ENCODE measurements around the gene ITGA3.

ITGA3 gene

DNA sequence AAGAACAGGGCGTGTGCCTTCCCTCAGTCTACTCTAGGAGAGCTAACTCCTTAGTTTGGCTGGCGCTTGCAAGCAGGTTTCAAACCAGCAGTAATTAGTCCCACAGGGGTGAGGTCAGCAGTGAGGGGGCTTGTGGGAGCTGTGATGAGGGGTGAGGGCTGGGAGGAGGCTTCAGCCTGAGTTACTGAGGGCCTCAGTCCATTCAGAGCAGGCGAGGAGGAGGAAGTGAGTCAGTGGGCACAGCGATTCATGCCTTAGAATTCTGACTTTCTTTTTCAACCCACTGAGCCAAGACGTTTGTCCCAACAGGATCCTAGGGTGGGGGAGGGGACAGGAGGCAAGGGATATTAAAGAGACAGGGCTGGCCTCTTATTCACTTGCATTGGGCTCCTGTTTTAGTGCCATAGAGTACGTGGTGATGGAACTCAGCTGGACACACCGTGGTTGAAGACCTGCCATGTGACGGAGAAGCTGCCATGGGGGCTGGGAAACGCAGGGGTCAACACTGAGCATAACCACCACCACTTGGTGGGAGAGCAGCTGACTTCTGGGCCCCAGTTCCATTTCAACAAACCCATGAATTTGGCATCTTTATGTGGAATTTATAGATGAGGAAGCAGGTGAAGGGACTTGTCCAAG lies 8.3 kb upstream of the ITGA3 start:
- no peaks in the 10 kb centered on the region for H3K9me3 ChIP-seq (ENCODE audit: insufficient read depth, low read depth, low read length)
- H3K27me3 ChIP-seq (ENCODE audit: insufficient read depth, low read length): no peaks in the 10 kb centered on the region; the same call in 1 of the 2 replicates
- no peaks in the 10 kb centered on the region for H3K36me3 ChIP-seq (ENCODE audit: insufficient read depth, low read depth, low read length)
- H3K27ac ChIP-seq (ENCODE audit: low read length): no peak overlapping the region
- no peak overlapping the region for H3K9ac ChIP-seq (ENCODE audit: low read depth, low read length)
- peaks cover 23% of the 10 kb centered on the region for H3K4me1 ChIP-seq (ENCODE audit: insufficient read depth, low read length)
- H3K4me3 ChIP-seq (ENCODE audit: low read length): no peak overlapping the region

DNA sequence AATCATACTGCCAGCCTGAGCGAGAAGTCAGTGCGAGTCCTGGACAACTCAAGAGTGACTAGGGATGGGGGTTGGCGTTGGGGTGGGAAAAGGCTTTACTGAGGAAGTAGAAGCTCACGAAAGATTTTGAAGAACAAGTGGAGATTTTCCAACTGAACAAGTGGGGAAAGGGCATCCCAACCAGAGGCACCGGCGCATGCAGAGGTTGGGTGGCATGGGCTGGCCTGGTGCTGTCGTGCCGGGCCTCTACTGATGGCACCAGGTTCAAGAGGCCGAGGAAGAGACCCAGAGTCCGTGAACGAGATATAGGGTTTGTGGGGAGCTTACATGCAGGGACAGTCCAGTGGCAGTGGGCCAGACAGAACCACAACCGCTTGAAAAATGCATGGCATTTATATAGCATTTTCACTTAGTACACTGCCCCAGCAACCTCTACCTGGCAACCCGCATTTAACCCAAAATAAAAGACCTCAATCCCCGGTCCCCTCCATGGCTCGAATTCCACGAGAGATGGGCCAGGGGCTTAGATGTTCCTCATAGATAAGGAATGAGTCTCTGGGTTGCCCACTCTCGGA lies 7.7 kb upstream of the ITGA3 start:
- Histone ChIP-seq H3K4me1 (ENCODE audit: insufficient read depth, low read length) (peaks cover 29% of the 10 kb centered on the region), H3K4me3 (ENCODE audit: low read length) (no peak overlapping the region), H3K27me3 (ENCODE audit: insufficient read depth, low read length) (no peaks in the 10 kb centered on the region; the same call in 1 of the 2 replicates), H3K36me3 (ENCODE audit: insufficient read depth, low read depth, low read length) (no peaks in the 10 kb centered on the region), H3K9me3 (ENCODE audit: insufficient read depth, low read depth, low read length) (no peaks in the 10 kb centered on the region), H3K27ac (ENCODE audit: low read length) (no peak overlapping the region), H3K9ac (ENCODE audit: low read depth, low read length) (no peak overlapping the region)

DNA sequence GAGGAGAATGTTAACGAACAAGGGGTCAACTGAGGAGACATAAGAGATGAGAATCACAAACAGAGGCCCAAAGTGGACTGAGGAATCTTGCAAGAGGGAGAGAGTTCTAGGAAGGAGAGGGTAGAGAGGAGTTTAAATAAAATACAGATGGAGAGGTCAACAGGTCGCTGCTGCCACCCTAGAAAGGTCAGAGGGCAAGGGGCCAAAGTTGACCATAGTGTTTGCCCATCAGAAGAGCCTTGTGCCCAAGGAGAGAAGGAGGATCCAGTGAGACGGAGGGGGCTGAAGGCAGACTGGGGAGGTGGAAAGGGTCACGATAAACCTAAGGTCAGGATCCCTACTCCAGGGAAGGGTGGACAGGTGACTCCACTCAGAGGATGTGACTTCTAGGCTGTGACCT lies 6.9 kb upstream of the ITGA3 start:
- Histone ChIP-seq H3K36me3 (ENCODE audit: insufficient read depth, low read depth, low read length) (no peaks in the 10 kb centered on the region), H3K27me3 (ENCODE audit: insufficient read depth, low read length) (peaks cover 7% of the 10 kb centered on the region; the same call in 1 of the 2 replicates), H3K9ac (ENCODE audit: low read depth, low read length) (no peak overlapping the region), H3K27ac (ENCODE audit: low read length) (no peak overlapping the region), H3K4me1 (ENCODE audit: insufficient read depth, low read length) (peaks cover 29% of the 10 kb centered on the region), H3K9me3 (ENCODE audit: insufficient read depth, low read depth, low read length) (no peaks in the 10 kb centered on the region), H3K4me3 (ENCODE audit: low read length) (no peak overlapping the region)

DNA sequence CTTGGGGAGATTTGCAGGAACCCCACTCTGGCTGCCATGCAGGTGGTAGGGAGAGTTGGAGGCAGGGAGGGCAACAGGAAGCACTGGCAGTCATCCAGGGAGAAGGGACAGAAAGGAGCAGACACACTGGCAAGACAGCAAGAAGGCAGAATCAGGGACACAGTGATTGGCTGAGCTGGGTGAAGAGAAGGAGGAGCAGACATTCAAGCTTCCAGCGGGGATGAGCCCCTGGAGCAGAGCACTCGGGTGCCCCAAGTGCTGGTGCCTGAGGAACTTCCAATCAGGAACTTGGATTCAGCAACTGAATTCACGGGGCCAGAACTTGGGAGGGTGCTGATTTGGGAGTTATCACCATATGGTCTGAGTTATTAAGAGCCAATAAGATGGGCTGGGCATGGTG lies 6.3 kb upstream of the ITGA3 start:
- H3K27ac ChIP-seq (ENCODE audit: low read length): no peak overlapping the region
- peaks cover 9% of the 10 kb centered on the region; the same call in 1 of the 2 replicates for H3K27me3 ChIP-seq (ENCODE audit: insufficient read depth, low read length)
- no peaks in the 10 kb centered on the region for H3K36me3 ChIP-seq (ENCODE audit: insufficient read depth, low read depth, low read length)
- H3K9me3 ChIP-seq (ENCODE audit: insufficient read depth, low read depth, low read length): no peaks in the 10 kb centered on the region
- H3K4me1 ChIP-seq (ENCODE audit: insufficient read depth, low read length): peaks cover 29% of the 10 kb centered on the region
- no peak overlapping the region for H3K4me3 ChIP-seq (ENCODE audit: low read length)
- no peak overlapping the region for H3K9ac ChIP-seq (ENCODE audit: low read depth, low read length)

DNA sequence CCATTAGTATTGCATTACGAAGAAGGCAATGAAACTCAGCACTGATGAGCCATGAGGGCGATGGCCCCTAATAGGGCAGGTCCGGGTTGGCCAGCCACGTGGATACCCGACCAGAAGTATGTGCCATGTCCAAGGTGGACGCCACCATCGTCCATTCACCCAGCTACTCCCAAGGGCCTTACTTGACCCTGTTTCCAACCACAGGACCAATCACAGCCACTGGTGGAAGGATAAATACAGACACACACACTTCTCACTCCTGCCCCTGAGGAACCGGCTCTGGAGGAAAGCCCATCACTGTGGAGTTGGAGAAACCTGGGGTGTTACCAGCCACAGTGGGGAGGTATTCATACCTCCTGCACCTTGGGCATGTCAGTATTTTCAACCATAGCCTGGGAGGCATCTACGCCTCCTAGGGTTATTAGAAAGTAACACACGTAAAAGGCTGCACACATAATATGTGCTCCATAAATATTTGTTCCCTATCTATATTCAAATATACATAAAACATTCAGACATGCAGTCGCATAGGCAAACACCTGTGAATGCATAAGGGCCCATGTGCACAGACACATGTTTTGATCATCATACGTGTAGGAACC lies 5.4 kb upstream of the ITGA3 start:
- Histone ChIP-seq H3K4me3 (ENCODE audit: low read length) (no peak overlapping the region), H3K36me3 (ENCODE audit: insufficient read depth, low read depth, low read length) (no peaks in the 10 kb centered on the region), H3K27ac (ENCODE audit: low read length) (no peak overlapping the region), H3K4me1 (ENCODE audit: insufficient read depth, low read length) (peaks cover 29% of the 10 kb centered on the region), H3K9me3 (ENCODE audit: insufficient read depth, low read depth, low read length) (no peaks in the 10 kb centered on the region), H3K27me3 (ENCODE audit: insufficient read depth, low read length) (peaks cover 15% of the 10 kb centered on the region; the same call in 1 of the 2 replicates), H3K9ac (ENCODE audit: low read depth, low read length) (no peak overlapping the region)

DNA sequence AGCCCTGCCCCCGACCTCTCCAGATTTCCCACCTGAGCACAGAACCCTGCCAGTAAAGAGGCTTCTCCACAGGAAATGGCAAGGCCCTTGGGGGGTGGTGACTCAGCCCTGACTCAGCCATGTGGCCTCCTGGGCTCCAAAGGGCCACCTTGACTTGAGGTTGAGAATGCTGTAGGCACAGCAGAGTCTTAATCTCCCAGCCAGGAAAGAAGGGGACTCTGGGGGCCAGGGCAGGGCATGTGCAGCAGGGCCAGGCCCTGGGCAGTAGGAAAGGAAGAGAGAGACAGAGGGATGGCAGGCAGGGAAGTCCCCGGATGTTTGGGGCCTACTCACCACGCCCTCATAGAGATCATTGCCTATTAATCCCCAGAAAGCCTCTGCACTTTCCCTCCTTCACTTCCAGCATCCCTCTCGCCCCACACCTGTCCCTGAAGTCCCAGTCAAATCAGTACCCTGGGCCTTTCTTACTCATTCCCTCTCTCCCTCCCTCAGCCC lies 4.8 kb upstream of the ITGA3 start:
- H3K27ac ChIP-seq (ENCODE audit: low read length): no peak overlapping the region
- H3K36me3 ChIP-seq (ENCODE audit: insufficient read depth, low read depth, low read length): no peaks in the 10 kb centered on the region
- H3K9me3 ChIP-seq (ENCODE audit: insufficient read depth, low read depth, low read length): no peaks in the 10 kb centered on the region
- no peak overlapping the region for H3K9ac ChIP-seq (ENCODE audit: low read depth, low read length)
- peaks cover 29% of the 10 kb centered on the region for H3K4me1 ChIP-seq (ENCODE audit: insufficient read depth, low read length)
- no peak overlapping the region for H3K4me3 ChIP-seq (ENCODE audit: low read length)
- H3K27me3 ChIP-seq (ENCODE audit: insufficient read depth, low read length): peaks cover 15% of the 10 kb centered on the region; the same call in 1 of the 2 replicates

DNA sequence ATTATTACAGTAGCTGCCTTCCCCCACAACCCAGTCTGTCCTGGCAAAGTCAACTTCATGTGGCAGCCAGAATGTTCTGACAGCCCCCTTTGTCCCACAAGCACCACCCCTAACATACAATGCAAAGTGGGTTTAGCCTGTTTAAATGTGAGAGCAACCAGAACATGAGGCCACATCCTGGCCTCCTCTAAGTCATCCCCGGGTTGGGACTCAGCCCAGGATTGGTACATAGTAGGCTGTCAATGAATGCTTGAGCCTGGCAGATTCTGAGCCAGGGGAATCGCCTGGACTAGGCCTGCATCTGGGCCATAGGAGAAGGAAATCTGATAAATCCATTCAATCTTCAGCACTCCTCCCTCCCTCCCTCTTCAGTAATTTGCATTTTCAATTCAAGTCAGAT lies 4.3 kb upstream of the ITGA3 start:
- H3K9ac ChIP-seq (ENCODE audit: low read depth, low read length): no peak overlapping the region
- H3K27ac ChIP-seq (ENCODE audit: low read length): no peak overlapping the region
- peaks cover 16% of the 10 kb centered on the region; the same call in 1 of the 2 replicates for H3K27me3 ChIP-seq (ENCODE audit: insufficient read depth, low read length)
- H3K4me1 ChIP-seq (ENCODE audit: insufficient read depth, low read length): peaks cover 29% of the 10 kb centered on the region
- H3K4me3 ChIP-seq (ENCODE audit: low read length): no peak overlapping the region
- H3K36me3 ChIP-seq (ENCODE audit: insufficient read depth, low read depth, low read length): no peaks in the 10 kb centered on the region
- H3K9me3 ChIP-seq (ENCODE audit: insufficient read depth, low read depth, low read length): no peaks in the 10 kb centered on the region

DNA sequence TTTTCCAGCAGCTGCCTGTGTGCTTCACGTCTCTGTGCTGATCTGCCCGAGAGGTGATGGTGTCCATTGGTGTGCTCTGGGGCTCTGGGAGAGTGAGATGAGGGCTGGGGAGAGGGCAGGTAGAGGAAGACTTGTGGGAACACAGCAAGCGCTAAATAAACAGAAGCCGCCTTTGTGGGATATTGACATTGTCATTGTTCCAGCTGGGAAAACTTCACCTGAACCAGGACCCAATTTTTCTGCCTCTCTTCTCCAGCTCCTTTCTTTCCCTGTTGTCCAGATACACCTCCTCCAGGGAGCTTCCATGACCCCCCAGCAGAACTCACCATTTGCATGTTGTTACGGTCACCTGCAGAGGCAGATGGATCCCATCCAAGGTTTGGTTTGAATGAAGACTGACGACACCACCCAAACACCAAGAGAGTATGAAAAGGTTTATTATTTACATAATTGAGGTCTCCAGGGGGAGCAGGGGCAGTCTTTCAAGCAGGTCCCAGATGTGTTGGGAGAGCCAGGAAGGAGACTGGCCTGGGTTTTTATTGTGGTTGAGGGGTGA lies 3.6 kb upstream of the ITGA3 start:
- H3K36me3 ChIP-seq (ENCODE audit: insufficient read depth, low read depth, low read length): no peaks in the 10 kb centered on the region
- no peak overlapping the region for H3K27ac ChIP-seq (ENCODE audit: low read length)
- H3K9ac ChIP-seq (ENCODE audit: low read depth, low read length): no peak overlapping the region

DNA sequence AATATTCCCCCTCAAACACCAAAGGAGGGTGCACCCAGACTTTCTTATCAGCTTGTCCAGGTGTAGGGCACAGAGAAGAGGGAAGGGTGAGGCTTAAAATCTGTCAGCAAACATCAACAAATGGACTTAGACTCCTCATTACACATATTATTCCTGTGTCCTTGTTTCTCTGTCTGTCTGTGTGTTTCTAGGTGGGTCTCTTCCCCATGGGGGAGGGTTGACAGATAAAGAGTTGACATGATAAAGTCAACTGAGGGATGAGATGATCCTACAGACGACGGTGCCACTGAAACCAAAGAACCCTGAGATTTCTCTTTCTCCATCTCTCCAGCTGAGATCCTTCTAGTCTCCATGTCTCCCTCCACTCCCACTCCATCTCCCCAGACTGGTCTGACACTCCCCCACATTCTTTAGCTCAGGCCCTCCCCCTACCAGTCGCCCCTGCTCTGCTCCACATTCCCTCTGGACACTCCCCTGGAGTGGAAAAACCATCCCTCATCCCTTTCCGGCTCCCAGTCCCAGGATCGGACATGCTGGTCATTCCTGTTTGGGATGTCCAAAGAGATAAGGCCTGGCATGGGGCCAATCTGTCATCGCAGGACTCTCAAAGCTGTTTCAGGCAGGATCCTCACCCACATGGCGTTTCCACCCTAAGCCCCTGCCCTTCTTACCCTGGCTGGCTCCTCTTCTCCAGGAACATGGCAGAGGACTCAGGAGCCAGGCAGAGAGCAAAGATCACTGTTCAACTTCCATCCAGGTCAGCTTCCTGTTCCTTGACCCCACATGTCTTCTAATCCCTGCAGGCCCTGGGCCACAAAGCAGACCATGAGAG lies 2.9 kb upstream of the ITGA3 start:
- H3K9ac ChIP-seq (ENCODE audit: low read depth, low read length): no peak overlapping the region
- H3K4me3 ChIP-seq (ENCODE audit: low read length): no peak overlapping the region
- H3K27ac ChIP-seq (ENCODE audit: low read length): no peak overlapping the region

More for the DNA sequence above, 3.6 kb upstream of the ITGA3 start:
- Histone ChIP-seq H3K9me3 (ENCODE audit: insufficient read depth, low read depth, low read length) (no peaks in the 10 kb centered on the region), H3K4me1 (ENCODE audit: insufficient read depth, low read length) (peaks cover 29% of the 10 kb centered on the region), H3K27me3 (ENCODE audit: insufficient read depth, low read length) (peaks cover 23% of the 10 kb centered on the region), H3K4me3 (ENCODE audit: low read length) (no peak overlapping the region)

DNA sequence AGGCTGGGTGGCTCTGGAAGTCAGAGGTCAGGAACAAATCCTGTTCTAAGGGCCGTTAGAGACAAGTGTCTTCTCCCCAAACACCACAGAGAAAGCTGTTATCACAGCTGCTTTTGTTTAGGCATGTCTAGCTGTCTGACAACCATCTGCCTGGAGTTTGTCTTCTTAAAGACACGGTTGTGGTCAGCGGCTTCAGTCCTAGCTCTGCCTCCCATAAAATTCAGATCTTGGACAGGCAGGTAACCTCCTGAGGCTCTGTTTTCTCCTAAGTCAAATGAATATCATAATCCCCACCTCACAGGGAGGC lies 2.3 kb upstream of the ITGA3 start:
- peaks cover 36% of the 10 kb centered on the region for H3K27me3 ChIP-seq (ENCODE audit: insufficient read depth, low read length)
- no peak overlapping the region for H3K27ac ChIP-seq (ENCODE audit: low read length)
- peaks cover 29% of the 10 kb centered on the region for H3K4me1 ChIP-seq (ENCODE audit: insufficient read depth, low read length)
- H3K36me3 ChIP-seq (ENCODE audit: insufficient read depth, low read depth, low read length): no peaks in the 10 kb centered on the region
- no peak overlapping the region for H3K4me3 ChIP-seq (ENCODE audit: low read length)
- no peak overlapping the region for H3K9ac ChIP-seq (ENCODE audit: low read depth, low read length)
- H3K9me3 ChIP-seq (ENCODE audit: insufficient read depth, low read depth, low read length): no peaks in the 10 kb centered on the region

More for the DNA sequence above, 2.9 kb upstream of the ITGA3 start:
- Histone ChIP-seq H3K36me3 (ENCODE audit: insufficient read depth, low read depth, low read length) (no peaks in the 10 kb centered on the region), H3K4me1 (ENCODE audit: insufficient read depth, low read length) (peaks cover 29% of the 10 kb centered on the region), H3K27me3 (ENCODE audit: insufficient read depth, low read length) (peaks cover 30% of the 10 kb centered on the region), H3K9me3 (ENCODE audit: insufficient read depth, low read depth, low read length) (no peaks in the 10 kb centered on the region)

DNA sequence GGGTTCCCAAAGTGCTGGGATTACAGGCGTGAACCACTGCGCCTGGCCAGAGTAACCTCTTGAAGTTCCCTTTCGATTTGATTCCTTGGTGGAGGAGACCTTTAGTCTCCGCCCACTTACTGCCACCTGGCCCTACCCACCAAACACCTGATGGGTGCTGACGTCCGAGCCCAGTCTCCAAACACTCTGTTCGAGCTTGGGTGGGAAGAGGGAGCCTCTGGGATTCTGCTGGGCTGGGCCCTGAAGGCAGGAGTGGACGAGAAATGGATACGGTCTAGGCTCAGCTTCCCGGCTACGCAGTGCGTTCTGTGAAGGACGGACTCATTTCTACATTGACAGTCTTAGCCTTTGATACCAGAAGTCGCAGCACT lies 870 bp upstream of the ITGA3 start:
- peaks cover 40% of the 10 kb centered on the region for H3K27me3 ChIP-seq (ENCODE audit: insufficient read depth, low read length)
- no peaks in the 10 kb centered on the region for H3K9me3 ChIP-seq (ENCODE audit: insufficient read depth, low read depth, low read length)
- peak overlapping the region; percentile 43; the same call in 1 of the 2 replicates for H3K9ac ChIP-seq (ENCODE audit: low read depth, low read length)
- no peaks in the 10 kb centered on the region for H3K36me3 ChIP-seq (ENCODE audit: insufficient read depth, low read depth, low read length)
- H3K27ac ChIP-seq (ENCODE audit: low read length): no peak overlapping the region
- H3K4me3 ChIP-seq (ENCODE audit: low read length): peak overlapping the region; percentile 79
- peaks cover 29% of the 10 kb centered on the region for H3K4me1 ChIP-seq (ENCODE audit: insufficient read depth, low read length)

Measured in iPS-20b (cell line).